Aorta (tissue), 5 donors: ENCODE measurements around the gene MAGEA11. TPM values are rescaled to one million over a fixed set of nuclear protein-coding genes. Genes with fewer than 3 reads are reported as not detected.
"Not testable (repeated sequence)": the region's sequence is repeated elsewhere in the genome, so short reads cannot be mapped to it uniquely, and the experiment has no call there.

Source experiments
- ATAC-seq: fragments of 200-7000 bp; cut with Tn5 transposase; one replicate; pipeline ENCODE4 v1.9.1; 2022; ENCODE audit warnings: moderate library complexity; ENCODE audit not compliant: low FRiP score
- DNase-seq, 2 donors: peaks; one replicate each; pipeline ENCODE4 v3.0.0-alpha.2; 2020
- H3K27ac ChIP-seq, 2 donors: one replicate each; pipeline ENCODE4 v1.5.1; 2013; ENCODE audit warnings: low read length in 2 of 2, mild to moderate bottlenecking in 2 of 2, moderate library complexity in 2 of 2, control low read depth in 1 of 2, inconsistent platforms in 1 of 2, low read depth in 1 of 2
- H3K27me3 ChIP-seq, 2 donors: one replicate each; pipeline ENCODE4 v1.6.1; 2013; ENCODE audit warnings: control low read depth in 1 of 2, low read length in 1 of 2, mild to moderate bottlenecking in 1 of 2, moderate library complexity in 1 of 2; ENCODE audit not compliant: insufficient read depth in 2 of 2, control insufficient read depth in 1 of 2
- H3K36me3 ChIP-seq, 2 donors: one replicate each; pipeline ENCODE4 v1.6.1; 2013; ENCODE audit warnings: control low read depth in 1 of 2, low read length in 1 of 2, mild to moderate bottlenecking in 1 of 2; ENCODE audit not compliant: insufficient read depth in 2 of 2, control insufficient read depth in 1 of 2
- H3K4me1 ChIP-seq, 2 donors: one replicate each; pipeline ENCODE4 v1.6.1; 2013; ENCODE audit warnings: low read length in 2 of 2, control low read depth in 1 of 2, mild to moderate bottlenecking in 1 of 2, moderate library complexity in 1 of 2; ENCODE audit not compliant: insufficient read depth in 2 of 2, control insufficient read depth in 1 of 2
- H3K4me3 ChIP-seq, 2 donors: one replicate each; pipeline ENCODE4 v1.5.1; 2013; ENCODE audit warnings: low read length in 2 of 2, control low read depth in 1 of 2, mild to moderate bottlenecking in 1 of 2
- H3K9me3 ChIP-seq: one replicate; pipeline ENCODE4 v1.6.1; 2013; ENCODE audit warnings: mild to moderate bottlenecking, low read length; ENCODE audit not compliant: control insufficient read depth
- WGBS, 2 donors: extraction: QIAGEN DNeasy Blood & Tissue Kit; methylation state at CpG; one replicate each; pipeline ENCODE4 v1.1.7; 2013; 5-methylcytosine and 5-hydroxymethylcytosine counted together
- intact Hi-C, 2 donors: fragments of 100-400 bp; cut with DNase I; formaldehyde crosslinking; loops; one replicate each; pipeline versions ENCODE4 v1.14.2 to v1.15.0; 2022
- polyA plus RNA-seq, 2 donors: library from polyadenylated mRNA; stranded (reverse); fragments of 200-250 nt; gene quantifications; one replicate each; pipeline ENCODE4 v1.2.3, GENCODE V29; 2013
- total RNA-seq, 2 donors: library from RNA; stranded (reverse); fragmentation: NEBNext Ultra II Directional; extraction: Animal tissue kit (Norgen Biotek cat#: 25700); gene quantifications; one replicate each; pipeline ENCODE4 v1.2.1, GENCODE V29; 2021
- donor health status: healthy with polysubstance abuse.
- donor health status: Bipolar disorder and iron deficiency.
- donor health status: DM: no; HTN: no; CAD: no.
- donor health status: DM: no; HTN: no; CAD: no.
- donor health status: DM: yes; HTN: yes; CAD: no.

The MAGEA11 gene
- total and polyA plus RNA-seq, 4 donors: not detected

GRCh38 chrX:149683966-149684730 is 27.7 kb upstream of the MAGEA11 start:
- no peak overlapping the region for H3K4me3 ChIP-seq
- intact Hi-C loops: loop anchor here in 1 of 2 donors (10.0 kb wide), 1 partner anchor 81 kb away; no protein-coding TSS in a partner anchor
- no peaks in the 10 kb centered on the region for H3K9me3 ChIP-seq
- DNase-seq: no peak
- no peaks in the 10 kb centered on the region for H3K36me3 ChIP-seq
- WGBS, 2 donors: 67 to 78% methylated on average over 6 of the region's 6 CpGs
- no peaks in the 10 kb centered on the region for H3K4me1 ChIP-seq
- no peak for ATAC-seq
- no peaks in the 10 kb centered on the region for H3K27me3 ChIP-seq
- no peak overlapping the region for H3K27ac ChIP-seq

GRCh38 chrX:149687991-149688390 is 23.9 kb upstream of the MAGEA11 start:
- no peak for DNase-seq
- Histone ChIP-seq H3K4me3 (no peak overlapping the region), H3K9me3 (no peaks in the 10 kb centered on the region), H3K4me1 (no peaks in the 10 kb centered on the region), H3K36me3 (no peaks in the 10 kb centered on the region), H3K27ac (no peak overlapping the region), H3K27me3 (no peaks in the 10 kb centered on the region)
- intact Hi-C loops: loop anchor here in 1 of 2 donors (10.0 kb wide), 1 partner anchor 77 kb away; no protein-coding TSS in a partner anchor
- no peak for ATAC-seq

- no peak for DNase-seq
- intact Hi-C loops: loop anchor here in 1 of 2 donors (10.0 kb wide), 1 partner anchor 76 kb away; no protein-coding TSS in a partner anchor
Observed at GRCh38 chrX:149688552-149688951, 23.3 kb upstream of the MAGEA11 start.

GRCh38 chrX:149691794-149692193 is 20.1 kb upstream of the MAGEA11 start:
- WGBS, 2 donors: 83 to 91% methylated on average over 1 of the region's 1 CpG
- Histone ChIP-seq H3K27ac (no peak overlapping the region), H3K9me3 (no peaks in the 10 kb centered on the region), H3K36me3 (no peaks in the 10 kb centered on the region), H3K27me3 (peaks cover 0 to 1% of the 10 kb centered on the region in 2 donors), H3K4me3 (no peak overlapping the region), H3K4me1 (no peaks in the 10 kb centered on the region)
- no peak for ATAC-seq
- intact Hi-C loops: no loop called here
- DNase-seq: no peak

More at GRCh38 chrX:149688552-149688951, 23.3 kb upstream of the MAGEA11 start:
- H3K27ac ChIP-seq: no peak overlapping the region
- H3K36me3 ChIP-seq: no peaks in the 10 kb centered on the region
- peaks cover 0 to 1% of the 10 kb centered on the region in 2 donors for H3K27me3 ChIP-seq
- H3K9me3 ChIP-seq: no peaks in the 10 kb centered on the region
- ATAC-seq: no peak
- no peak overlapping the region for H3K4me3 ChIP-seq
- H3K4me1 ChIP-seq: no peaks in the 10 kb centered on the region
- 62 to 96% methylated on average over 1 of the region's 1 CpG for WGBS, 2 donors

GRCh38 chrX:149692686-149693272 is 19.1 kb upstream of the MAGEA11 start:
- H3K4me1 ChIP-seq, H3K27me3 ChIP-seq, H3K9me3 ChIP-seq, DNase-seq, H3K27ac ChIP-seq, intact Hi-C loops, H3K4me3 ChIP-seq, H3K36me3 ChIP-seq, ATAC-seq: not testable (repeated sequence)
- 63 to 78% methylated on average over 6 of the region's 6 CpGs for WGBS, 2 donors

GRCh38 chrX:149699761-149700160 is 12.1 kb upstream of the MAGEA11 start:
- no peak overlapping the region for H3K4me3 ChIP-seq
- H3K36me3 ChIP-seq: no peaks in the 10 kb centered on the region
- no peaks in the 10 kb centered on the region for H3K9me3 ChIP-seq
- H3K27me3 ChIP-seq: no peaks in the 10 kb centered on the region
- intact Hi-C loops: no loop called here
- H3K4me1 ChIP-seq: no peaks in the 10 kb centered on the region
- DNase-seq (no peak), ATAC-seq (no peak)
- no peak overlapping the region for H3K27ac ChIP-seq
- 54 to 83% methylated on average over 2 of the region's 2 CpGs for WGBS, 2 donors

- H3K4me3 ChIP-seq: no peak overlapping the region
- no peaks in the 10 kb centered on the region for H3K27me3 ChIP-seq
- no peaks in the 10 kb centered on the region for H3K4me1 ChIP-seq
- no peaks in the 10 kb centered on the region for H3K36me3 ChIP-seq
- H3K9me3 ChIP-seq: no peaks in the 10 kb centered on the region
- no peak overlapping the region for H3K27ac ChIP-seq
- 67 to 83% methylated on average over 5 of the region's 5 CpGs for WGBS, 2 donors
- ATAC-seq (no peak), DNase-seq (no peak)
- intact Hi-C loops: no loop called here
Observed at GRCh38 chrX:149704664-149705063, 7.2 kb upstream of the MAGEA11 start.

- intact Hi-C loops: no loop called here
- Histone ChIP-seq H3K27ac (no peak overlapping the region), H3K4me1 (no peaks in the 10 kb centered on the region), H3K4me3 (no peak overlapping the region), H3K27me3 (no peaks in the 10 kb centered on the region), H3K36me3 (no peaks in the 10 kb centered on the region), H3K9me3 (no peaks in the 10 kb centered on the region)
- DNase-seq: no peak
- WGBS, 2 donors: 71 to 73% methylated on average over 2 of the region's 2 CpGs
- ATAC-seq: no peak
Observed at GRCh38 chrX:149707147-149707901, 4.5 kb upstream of the MAGEA11 start.
